Peyer's patch (tissue), 4 donors: ENCODE data around the gene DENND4B.

Experiments used
- CTCF ChIP-seq, 6 experiments: fragments of 450-650 bp in 4 of 6; fragments of 200-600 bp in 2 of 6; sonication (generic) in 1 of 6; IDR thresholded peaks; one replicate each; pipeline ENCODE4 v1.5.1; 2017 to 2019; ENCODE audit warnings: antibody characterized with exemption in 6 of 6, mild to moderate bottlenecking in 3 of 6, moderate library complexity in 1 of 6
- POLR2A ChIP-seq, 2 donors: fragments of 450-650 bp; IDR thresholded peaks; one replicate each; pipeline ENCODE4 v1.5.1; 2017; ENCODE audit warnings: antibody characterized with exemption in 2 of 2, mild to moderate bottlenecking in 2 of 2, moderate library complexity in 2 of 2

- TF ChIP-seq CTCF (IDR thresholded peaks at IDR 0.05) (no peak), POLR2A (IDR thresholded peaks at IDR 0.05) (no peak)
These were observed 41.1 kb upstream of the DENND4B start for GRCh38 chr1:153987621-153988020.
